IMR-90 (cell line): ENCODE results near the gene ADAMTSL1.

Source experiments
- MAFK ChIP-seq: IDR thresholded peaks from 2 replicates; pipeline ENCODE4 v1.6.1; 2012; ENCODE audit warnings: low read depth, low read length, improper control_type of control experiment
- POLR2A ChIP-seq: IDR thresholded peaks from 2 replicates; pipeline ENCODE4 v1.6.1; 2012; ENCODE audit warnings: mild to moderate bottlenecking, low read depth, low read length
- TF ChIP-seq, protein P1 (sequence below): conservative IDR thresholded peaks from 2 replicates; pipeline ENCODE4 v1.5.1; 2012; ENCODE audit warnings: mild to moderate bottlenecking, low read depth, low read length, improper control_type of control experiment

DNA sequence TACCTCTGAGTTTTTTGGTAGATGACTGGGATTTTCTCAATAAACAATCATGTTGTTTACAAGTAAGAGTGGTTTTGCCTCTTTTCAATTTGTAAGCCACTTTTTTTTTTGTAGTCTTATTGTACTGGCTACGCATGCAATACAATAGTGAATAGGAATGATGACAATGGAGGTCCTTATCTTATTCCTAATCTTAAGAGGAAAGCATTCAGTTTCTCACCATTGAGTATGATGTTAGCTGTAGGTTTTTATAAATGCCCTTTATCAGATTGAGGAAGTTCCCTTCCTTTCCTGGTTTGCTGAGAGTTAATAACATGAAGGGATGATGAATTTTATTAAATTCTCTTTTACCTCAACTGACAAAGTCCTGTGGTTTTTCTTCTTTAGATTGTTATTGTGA, 155.2 kb downstream of the ADAMTSL1 start:
- TF ChIP-seq, protein P1, sequence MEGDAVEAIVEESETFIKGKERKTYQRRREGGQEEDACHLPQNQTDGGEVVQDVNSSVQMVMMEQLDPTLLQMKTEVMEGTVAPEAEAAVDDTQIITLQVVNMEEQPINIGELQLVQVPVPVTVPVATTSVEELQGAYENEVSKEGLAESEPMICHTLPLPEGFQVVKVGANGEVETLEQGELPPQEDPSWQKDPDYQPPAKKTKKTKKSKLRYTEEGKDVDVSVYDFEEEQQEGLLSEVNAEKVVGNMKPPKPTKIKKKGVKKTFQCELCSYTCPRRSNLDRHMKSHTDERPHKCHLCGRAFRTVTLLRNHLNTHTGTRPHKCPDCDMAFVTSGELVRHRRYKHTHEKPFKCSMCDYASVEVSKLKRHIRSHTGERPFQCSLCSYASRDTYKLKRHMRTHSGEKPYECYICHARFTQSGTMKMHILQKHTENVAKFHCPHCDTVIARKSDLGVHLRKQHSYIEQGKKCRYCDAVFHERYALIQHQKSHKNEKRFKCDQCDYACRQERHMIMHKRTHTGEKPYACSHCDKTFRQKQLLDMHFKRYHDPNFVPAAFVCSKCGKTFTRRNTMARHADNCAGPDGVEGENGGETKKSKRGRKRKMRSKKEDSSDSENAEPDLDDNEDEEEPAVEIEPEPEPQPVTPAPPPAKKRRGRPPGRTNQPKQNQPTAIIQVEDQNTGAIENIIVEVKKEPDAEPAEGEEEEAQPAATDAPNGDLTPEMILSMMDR: no peak
- TF ChIP-seq MAFK (no peak), POLR2A (no peak)
